Endometrium (tissue), 2 donors: ENCODE data around the gene PPP1R12B.
"Not testable (repeated sequence)": the region's sequence is repeated elsewhere in the genome, so short reads cannot be mapped to it uniquely, and the experiment has no call there.

Experiments
- FAIRE-seq: peaks from 2 replicates; lab custom pipeline; 2012; peaks lifted over from hg19 to GRCh38; lab: Jason Lieb, UNC
- donor health status: control.
- donor health status: control.

Gene PPP1R12B

GRCh38 chr1:202561726-202562443, 213.4 kb downstream of the PPP1R12B start:
- FAIRE-seq = no peak

- FAIRE-seq = no peak
These were observed 214.1 kb downstream of the PPP1R12B start for GRCh38 chr1:202562444-202563060.

GRCh38 chr1:202563818-202564217, 215.3 kb downstream of the PPP1R12B start:
- FAIRE-seq = no peak

- FAIRE-seq = no peak
These were observed 216.5 kb downstream of the PPP1R12B start for GRCh38 chr1:202564958-202565495.

- FAIRE-seq = no peak
These were observed 217.5 kb downstream of the PPP1R12B start for GRCh38 chr1:202565890-202566602.

- FAIRE-seq = no peak
These were observed 219.2 kb downstream of the PPP1R12B start for GRCh38 chr1:202567738-202568137.

- FAIRE-seq = peak; percentile 8
These were observed 219.9 kb downstream of the PPP1R12B start for GRCh38 chr1:202568410-202568809.

- FAIRE-seq = no peak
These were observed 220.3 kb downstream of the PPP1R12B start for GRCh38 chr1:202568826-202569225.

GRCh38 chr1:202569393-202570322, 221.2 kb downstream of the PPP1R12B start:
- no peak for FAIRE-seq

- FAIRE-seq = no peak
These were observed 223.3 kb downstream of the PPP1R12B start for GRCh38 chr1:202571719-202572339.

GRCh38 chr1:202572867-202573266, 224.4 kb downstream of the PPP1R12B start:
- no peak for FAIRE-seq

- FAIRE-seq = no peak
These were observed 227.6 kb downstream of the PPP1R12B start for GRCh38 chr1:202575918-202576653.

GRCh38 chr1:202576816-202577215, 228.3 kb downstream of the PPP1R12B start:
- FAIRE-seq = no peak

GRCh38 chr1:202577381-202577780, 228.9 kb downstream of the PPP1R12B start:
- FAIRE-seq = no peak

GRCh38 chr1:202578001-202578504, 229.6 kb downstream of the PPP1R12B start:
- peak; percentile 26 for FAIRE-seq

- FAIRE-seq = no peak
These were observed 230.1 kb downstream of the PPP1R12B start for GRCh38 chr1:202578565-202578964.

GRCh38 chr1:202579806-202580205, 231.3 kb downstream of the PPP1R12B start:
- no peak for FAIRE-seq

GRCh38 chr1:202580619-202581018, 232.1 kb downstream of the PPP1R12B start:
- no peak for FAIRE-seq

- not testable (repeated sequence) for FAIRE-seq
These were observed 233.9 kb downstream of the PPP1R12B start for GRCh38 chr1:202582350-202582749.
